ENCODE measurements around the gene TOMM70. TPM values are rescaled to one million over a fixed set of nuclear protein-coding genes. Genes with fewer than 3 reads are reported as not detected.

TOMM70 gene
- polyA plus RNA-seq, 1 donor (not counting 4 experiments of a cell fraction or from before 2014, with no cell fraction given) = 40.8 TPM

- no peaks in the 10 kb centered on the region for H4K20me1 ChIP-seq (ENCODE audit: control insufficient read depth, extremely low read depth, insufficient read depth, low read length)
- H3K27ac ChIP-seq (ENCODE audit: control insufficient read depth, insufficient read depth, low read length) = no peak overlapping the region
- DNase-seq (ENCODE audit: low read depth, low spot score) (no peak), FAIRE-seq (no peak)
- no peaks in the 10 kb centered on the region for H3K27me3 ChIP-seq (ENCODE audit: control insufficient read depth, extremely low read depth, insufficient read depth, low read length)
- peaks cover 16% of the 10 kb centered on the region for H3K4me1 ChIP-seq (ENCODE audit: control insufficient read depth, extremely low read depth, insufficient read depth, low read length)
- H3K79me2 ChIP-seq (ENCODE audit: control insufficient read depth, insufficient read depth, low read length) = no peaks in the 10 kb centered on the region
- no peak overlapping the region for H3K9ac ChIP-seq (ENCODE audit: control insufficient read depth, extremely low read depth, insufficient read depth, low read length)
- TF ChIP-seq, protein P1, sequence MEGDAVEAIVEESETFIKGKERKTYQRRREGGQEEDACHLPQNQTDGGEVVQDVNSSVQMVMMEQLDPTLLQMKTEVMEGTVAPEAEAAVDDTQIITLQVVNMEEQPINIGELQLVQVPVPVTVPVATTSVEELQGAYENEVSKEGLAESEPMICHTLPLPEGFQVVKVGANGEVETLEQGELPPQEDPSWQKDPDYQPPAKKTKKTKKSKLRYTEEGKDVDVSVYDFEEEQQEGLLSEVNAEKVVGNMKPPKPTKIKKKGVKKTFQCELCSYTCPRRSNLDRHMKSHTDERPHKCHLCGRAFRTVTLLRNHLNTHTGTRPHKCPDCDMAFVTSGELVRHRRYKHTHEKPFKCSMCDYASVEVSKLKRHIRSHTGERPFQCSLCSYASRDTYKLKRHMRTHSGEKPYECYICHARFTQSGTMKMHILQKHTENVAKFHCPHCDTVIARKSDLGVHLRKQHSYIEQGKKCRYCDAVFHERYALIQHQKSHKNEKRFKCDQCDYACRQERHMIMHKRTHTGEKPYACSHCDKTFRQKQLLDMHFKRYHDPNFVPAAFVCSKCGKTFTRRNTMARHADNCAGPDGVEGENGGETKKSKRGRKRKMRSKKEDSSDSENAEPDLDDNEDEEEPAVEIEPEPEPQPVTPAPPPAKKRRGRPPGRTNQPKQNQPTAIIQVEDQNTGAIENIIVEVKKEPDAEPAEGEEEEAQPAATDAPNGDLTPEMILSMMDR (optimal IDR thresholded peaks at IDR 0.05 in 1 of 3, IDR thresholded peaks at IDR 0.05 in 1 of 3, conservative IDR thresholded peaks at IDR 0.05 in 1 of 3; ENCODE audit: extremely low read depth in 1 of 3, insufficient read depth in 2 of 3, low read length in 3 of 3) = no peak
- TF ChIP-seq EZH2 (IDR thresholded peaks at IDR 0.05; ENCODE audit: low read length) = no peak
- H3K4me2 ChIP-seq (ENCODE audit: control insufficient read depth, extremely low read depth, insufficient read depth, low read depth, low read length) = no peak overlapping the region
- H3K9me3 ChIP-seq (ENCODE audit: control insufficient read depth, low read depth, low read length) = no peaks in the 10 kb centered on the region
- H3K36me3 ChIP-seq (ENCODE audit: control insufficient read depth in 2 of 2, extremely low read depth in 1 of 2, insufficient read depth in 2 of 2, low read length in 2 of 2) = no peaks in the 10 kb centered on the region
- dilution Hi-C loops (cut with MboI; ENCODE audit: extremely low pct_ligation_motif_present, low sequenced_read_pairs) = no loop called here
- no peak overlapping the region for H2AFZ ChIP-seq (ENCODE audit: control insufficient read depth, low read length)
- H3K9me1 ChIP-seq (ENCODE audit: control insufficient read depth, extremely low read depth, insufficient read depth, low read length) = no peaks in the 10 kb centered on the region
- H3K4me3 ChIP-seq (ENCODE audit: control insufficient read depth in 2 of 3, extremely low read depth in 1 of 3, insufficient read depth in 2 of 3, low read depth in 1 of 3, low read length in 3 of 3) = no peak overlapping the region
Measured at GRCh38 chr3:100424261-100424660, 23.4 kb upstream of the TOMM70 start.

- TF ChIP-seq EZH2 (IDR thresholded peaks at IDR 0.05; ENCODE audit: low read length) = no peak
- TF ChIP-seq, protein P1 (optimal IDR thresholded peaks at IDR 0.05 in 1 of 3, IDR thresholded peaks at IDR 0.05 in 1 of 3, conservative IDR thresholded peaks at IDR 0.05 in 1 of 3; ENCODE audit: extremely low read depth in 1 of 3, insufficient read depth in 2 of 3, low read length in 3 of 3) = no peak
- Histone ChIP-seq H3K79me2 (ENCODE audit: control insufficient read depth, insufficient read depth, low read length) (no peaks in the 10 kb centered on the region), H3K4me2 (ENCODE audit: control insufficient read depth, extremely low read depth, insufficient read depth, low read depth, low read length) (no peak overlapping the region), H3K4me3 (ENCODE audit: control insufficient read depth in 2 of 3, extremely low read depth in 1 of 3, insufficient read depth in 2 of 3, low read depth in 1 of 3, low read length in 3 of 3) (no peak overlapping the region), H4K20me1 (ENCODE audit: control insufficient read depth, extremely low read depth, insufficient read depth, low read length) (no peaks in the 10 kb centered on the region), H2AFZ (ENCODE audit: control insufficient read depth, low read length) (no peak overlapping the region), H3K27me3 (ENCODE audit: control insufficient read depth, extremely low read depth, insufficient read depth, low read length) (no peaks in the 10 kb centered on the region), H3K9me3 (ENCODE audit: control insufficient read depth, low read depth, low read length) (no peaks in the 10 kb centered on the region), H3K9ac (ENCODE audit: control insufficient read depth, extremely low read depth, insufficient read depth, low read length) (no peak overlapping the region), H3K9me1 (ENCODE audit: control insufficient read depth, extremely low read depth, insufficient read depth, low read length) (no peaks in the 10 kb centered on the region), H3K27ac (ENCODE audit: control insufficient read depth, insufficient read depth, low read length) (no peak overlapping the region), H3K4me1 (ENCODE audit: control insufficient read depth, extremely low read depth, insufficient read depth, low read length) (peaks cover 16% of the 10 kb centered on the region), H3K36me3 (ENCODE audit: control insufficient read depth in 2 of 2, extremely low read depth in 1 of 2, insufficient read depth in 2 of 2, low read length in 2 of 2) (no peaks in the 10 kb centered on the region)
- no peak for DNase-seq (ENCODE audit: low read depth, low spot score)
- FAIRE-seq = no peak
- dilution Hi-C loops (cut with MboI; ENCODE audit: extremely low pct_ligation_motif_present, low sequenced_read_pairs) = no loop called here
Measured at GRCh38 chr3:100423611-100424010, 22.7 kb upstream of the TOMM70 start.
